B cell (primary cell): ENCODE measurements around the gene SLC19A2. TPM values are rescaled to one million over a fixed set of nuclear protein-coding genes. Genes with fewer than 3 reads are reported as not detected.
A peak's percentile ranks its signal among the peaks of the same experiment; 100 is the strongest.

Experiments used
- ATAC-seq: fragments of 200-7000 bp; cut with Tn5 transposase; one replicate; pipeline ENCODE4 v1.10.0; 2021; ENCODE audit warnings: low read depth, mild to moderate bottlenecking, moderate number of reproducible peaks, moderate library complexity
- CTCF ChIA-PET: fragments of 350-600 bp; sonication (Branson Sonifier 250); formaldehyde crosslinking; loops from one replicate; lab custom pipeline; 2021; ENCODE audit warnings: antibody characterized with exemption, inconsistent platforms; lab: Charles Lee
- POLR2A ChIA-PET: fragments of 350-600 bp; sonication (Branson Sonifier 250); formaldehyde crosslinking; loops from one replicate; lab custom pipeline; 2021; ENCODE audit warnings: antibody characterized with exemption; lab: Charles Lee
- DNase-seq: peaks from one replicate; pipeline ENCODE4 v3.0.0; 2013
- H2AFZ ChIP-seq: 2 replicates; pipeline ENCODE4 v1.6.1; 2012; ENCODE audit warnings: mild to moderate bottlenecking, low read depth, low read length; ENCODE audit not compliant: insufficient read depth, poor library complexity, severe bottlenecking
- H3K27ac ChIP-seq, 2 donors: 1 replicate in 1 of 2; 2 replicates in 1 of 2; pipeline ENCODE4 v1.5.1; 2012 to 2013; ENCODE audit warnings: low read length in 2 of 2, mild to moderate bottlenecking in 2 of 2, moderate library complexity in 1 of 2
- H3K27me3 ChIP-seq, 4 experiments: fragments of 200-600 bp in 1 of 4; sonication (generic) in 1 of 4; replicated peaks in 1 of 4; 1 replicate in 2 of 4; 2 replicates in 2 of 4; pipeline versions ENCODE4 v1.6.1 to v1.7.0; 2013 to 2016; ENCODE audit warnings: low read length in 3 of 4, mild to moderate bottlenecking in 2 of 4, mixed read lengths in 1 of 4, moderate library complexity in 1 of 4; ENCODE audit not compliant: insufficient read depth in 4 of 4, control insufficient read depth in 3 of 4; ENCODE audit errors: control extremely low read depth in 1 of 4
- H3K36me3 ChIP-seq, 2 experiments: replicated peaks in 1 of 2; 1 replicate in 1 of 2; 2 replicates in 1 of 2; pipeline versions ENCODE4 v1.6.1 to v1.7.1; 2013; ENCODE audit warnings: low read length in 1 of 2; ENCODE audit not compliant: insufficient read depth in 2 of 2, control insufficient read depth in 1 of 2; ENCODE audit errors: control extremely low read depth in 1 of 2, extremely low read depth in 1 of 2
- H3K4me1 ChIP-seq, 2 donors: fragments of 200-600 bp in 1 of 2; sonication (generic) in 1 of 2; 1 replicate in 1 of 2; 2 replicates in 1 of 2; pipeline versions ENCODE4 v1.5.1 to v1.6.1; 2013 to 2017; ENCODE audit warnings: low read length in 2 of 2; ENCODE audit not compliant: control insufficient read depth in 2 of 2, insufficient read depth in 2 of 2
- H3K4me2 ChIP-seq: replicated peaks from 2 replicates; pipeline ENCODE3; 2012; ENCODE audit warnings: mild to moderate bottlenecking, low read depth, low read length; ENCODE audit not compliant: poor library complexity, severe bottlenecking
- H3K4me3 ChIP-seq, 5 experiments: fragments of 200-600 bp in 1 of 5; sonication (generic) in 1 of 5; 1 replicate in 3 of 5; 2 replicates in 2 of 5; pipeline versions ENCODE4 v1.5.1 to v1.7.0; 2011 to 2016; ENCODE audit warnings: low read length in 4 of 5, mild to moderate bottlenecking in 4 of 5, low read depth in 2 of 5, control low read depth in 1 of 5, moderate library complexity in 1 of 5; ENCODE audit not compliant: insufficient read depth in 1 of 5; ENCODE audit errors: control extremely low read depth in 1 of 5, extremely low read depth in 1 of 5
- H3K79me2 ChIP-seq: fragments of 200-600 bp; sonication (generic); one replicate; pipeline ENCODE4 v1.6.0; 2016; ENCODE audit warnings: low read length; ENCODE audit not compliant: control insufficient read depth, insufficient read depth
- H3K9ac ChIP-seq: fragments of 200-600 bp; sonication (generic); 2 replicates; pipeline ENCODE4 v1.6.1; 2017; ENCODE audit warnings: mild to moderate bottlenecking, low read length, moderate library complexity
- H3K9me3 ChIP-seq, 3 donors: one replicate each; pipeline versions ENCODE4 v1.6.1 to v1.7.1; 2013; ENCODE audit warnings: low read length in 2 of 3; ENCODE audit not compliant: control insufficient read depth in 2 of 3, insufficient read depth in 1 of 3; ENCODE audit errors: control extremely low read depth in 1 of 3
- H4K20me1 ChIP-seq: 2 replicates; pipeline ENCODE4 v1.6.0; 2012; ENCODE audit warnings: mild to moderate bottlenecking, low read length; ENCODE audit not compliant: insufficient read depth, control insufficient read depth, poor library complexity, severe bottlenecking
- H3K27ac Mint-ChIP-seq: one replicate; pipeline ENCODE4 v1.8.0; 2021; ENCODE audit warnings: mixed read lengths
- H3K27me3 Mint-ChIP-seq: one replicate; pipeline ENCODE4 v1.8.0; 2021; ENCODE audit warnings: mixed read lengths
- H3K4me1 Mint-ChIP-seq: one replicate; pipeline ENCODE4 v1.8.0; 2021; ENCODE audit warnings: mixed read lengths
- H3K4me3 Mint-ChIP-seq: one replicate; pipeline ENCODE4 v1.8.0; 2021; ENCODE audit warnings: mixed read lengths
- H3K9me3 Mint-ChIP-seq: one replicate; pipeline ENCODE4 v1.8.0; 2022; ENCODE audit warnings: mixed read lengths; ENCODE audit not compliant: insufficient read depth
- EZH2 ChIP-seq: IDR thresholded peaks from 2 replicates; pipeline ENCODE4 v1.6.1; 2012; ENCODE audit warnings: borderline replicate concordance, low read depth, mild to moderate bottlenecking, moderate library complexity, low read length; ENCODE audit not compliant: insufficient read depth, poor library complexity, severe bottlenecking
- WGBS: methylation state at CpG from one replicate; pipeline ENCODE4 v1.1.5; 2013; ENCODE audit warnings: missing lambda C conversion rate; ENCODE audit not compliant: insufficient coverage; 5-methylcytosine and 5-hydroxymethylcytosine counted together
- intact Hi-C: fragments of 100-400 bp; cut with micrococcal nuclease; formaldehyde crosslinking; loops from one replicate; pipeline ENCODE4 v1.10.0; 2022
- polyA plus RNA-seq: library from polyadenylated mRNA; depleted of rRNA; stranded (reverse); fragments of >200 nt; gene quantifications from 2 replicates; pipeline ENCODE4 v1.2.3, GENCODE V29; 2012
- total RNA-seq, 2 donors: library from RNA; stranded (reverse); fragments of 120-200 nt in 1 of 2; gene quantifications; 1 replicate in 1 of 2; 2 replicates in 1 of 2; pipeline versions ENCODE4 v1.2.3 to v1.2.4, GENCODE V29; 2013 to 2022
- TF ChIP-seq, protein P1 (sequence below): fragments of 200-600 bp; IDR thresholded peaks from one replicate; pipeline ENCODE4 v1.8.0; 2022; ENCODE audit warnings: antibody characterized with exemption, mild to moderate bottlenecking

The SLC19A2 gene
- total and polyA plus RNA-seq, 2 donors (not counting 1 experiment from before 2014, with no cell fraction given), result 1.5 to 3.9 TPM

DNA sequence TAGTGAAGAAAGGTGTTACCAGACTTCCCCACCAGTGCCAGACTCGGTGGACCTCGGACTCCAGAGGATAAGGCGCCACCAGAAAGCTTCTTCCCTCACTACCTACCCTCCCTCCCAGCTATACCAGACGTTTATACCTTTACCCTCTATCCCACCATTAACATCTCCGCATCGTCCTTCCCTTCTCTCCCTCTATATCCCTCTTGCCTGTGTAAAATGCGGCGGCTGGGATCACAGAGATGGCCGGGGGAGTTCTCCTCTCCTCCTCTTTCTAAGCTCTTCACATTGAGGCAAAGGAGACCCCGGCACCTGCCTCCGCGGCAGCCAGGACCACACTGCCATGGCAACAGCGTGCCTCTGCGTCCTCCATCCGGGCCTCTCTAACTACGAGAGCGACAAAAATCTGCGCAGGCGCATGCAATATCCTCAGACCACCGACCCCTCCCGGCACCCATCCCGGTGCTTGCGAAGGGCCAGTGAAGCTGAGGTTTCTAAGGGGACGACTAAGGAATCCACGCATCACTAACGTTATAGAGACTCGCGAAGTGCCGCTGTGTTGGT, 58.6 kb downstream of the SLC19A2 start, which contains the start of gene CCDC181:
Gene CCDC181, minus strand, starts transcription at position 394 of the 561 bp plus-strand sequence. CDS start 2,547 bp downstream, outside the sequence.
- DNase-seq, result peak; percentile 56
- H4K20me1 ChIP-seq, result no peaks in the 10 kb centered on the region
- CTCF ChIA-PET, result interaction anchor here (1.1 kb wide), 1 partner anchor 9 kb away, joined by 3 read pairs; no protein-coding TSS in a partner anchor
- H3K79me2 ChIP-seq, result no peaks in the 10 kb centered on the region
- peaks cover 7 to 8% of the 10 kb centered on the region in 2 donors for H3K4me1 ChIP-seq
- Mint-ChIP-seq H3K4me1 (peaks cover 7% of the 10 kb centered on the region), H3K27me3 (peaks cover 70% of the 10 kb centered on the region), H3K27ac (no peak within 1 kb of the TSS), H3K9me3 (no peaks in the 10 kb centered on the region), H3K4me3 (peak within 1 kb of the TSS; percentile 72)
- H3K4me3 ChIP-seq, result peak within 1 kb of the TSS; percentile 11 to 52 (median 42)
- H3K27me3 ChIP-seq, result peaks cover 0 to 21% (median 19%) of the 10 kb centered on the region in 4 experiments
- intact Hi-C loops, result no loop called here
- H3K27ac ChIP-seq, result no peak within 1 kb of the TSS
- peak within 1 kb of the TSS; percentile 50 for H3K9ac ChIP-seq
- H2AFZ ChIP-seq, result peak within 1 kb of the TSS; percentile 77
- no peaks in the 10 kb centered on the region for H3K9me3 ChIP-seq
- whole genome bisulfite sequencing, result under 1% methylated on average over 28 of the region's 29 CpGs
- peak; percentile 43 for ATAC-seq
- no peaks in the 10 kb centered on the region for H3K36me3 ChIP-seq
- POLR2A ChIA-PET, result no interaction called here
- TF ChIP-seq EZH2, result no peak
- TF ChIP-seq, protein P1, sequence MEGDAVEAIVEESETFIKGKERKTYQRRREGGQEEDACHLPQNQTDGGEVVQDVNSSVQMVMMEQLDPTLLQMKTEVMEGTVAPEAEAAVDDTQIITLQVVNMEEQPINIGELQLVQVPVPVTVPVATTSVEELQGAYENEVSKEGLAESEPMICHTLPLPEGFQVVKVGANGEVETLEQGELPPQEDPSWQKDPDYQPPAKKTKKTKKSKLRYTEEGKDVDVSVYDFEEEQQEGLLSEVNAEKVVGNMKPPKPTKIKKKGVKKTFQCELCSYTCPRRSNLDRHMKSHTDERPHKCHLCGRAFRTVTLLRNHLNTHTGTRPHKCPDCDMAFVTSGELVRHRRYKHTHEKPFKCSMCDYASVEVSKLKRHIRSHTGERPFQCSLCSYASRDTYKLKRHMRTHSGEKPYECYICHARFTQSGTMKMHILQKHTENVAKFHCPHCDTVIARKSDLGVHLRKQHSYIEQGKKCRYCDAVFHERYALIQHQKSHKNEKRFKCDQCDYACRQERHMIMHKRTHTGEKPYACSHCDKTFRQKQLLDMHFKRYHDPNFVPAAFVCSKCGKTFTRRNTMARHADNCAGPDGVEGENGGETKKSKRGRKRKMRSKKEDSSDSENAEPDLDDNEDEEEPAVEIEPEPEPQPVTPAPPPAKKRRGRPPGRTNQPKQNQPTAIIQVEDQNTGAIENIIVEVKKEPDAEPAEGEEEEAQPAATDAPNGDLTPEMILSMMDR, result no peak
- peak within 1 kb of the TSS; percentile 70 for H3K4me2 ChIP-seq

- WGBS, result 100% methylated on average over 1 of the region's 6 CpGs
- no peak for ATAC-seq
- ChIA-PET CTCF (interaction anchor here (1.1 kb wide), 1 partner anchor 8 kb away, joined by 3 read pairs; no protein-coding TSS in a partner anchor), POLR2A (no interaction called here)
- no peak overlapping the region for H2AFZ ChIP-seq
- no peaks in the 10 kb centered on the region for H3K36me3 ChIP-seq
- H3K9ac ChIP-seq, result no peak overlapping the region
- peaks cover 62% of the 10 kb centered on the region for H3K27me3 Mint-ChIP-seq
- no peak for TF ChIP-seq EZH2
- TF ChIP-seq, protein P1, result no peak
- no peaks in the 10 kb centered on the region for H3K9me3 Mint-ChIP-seq
- no peak overlapping the region for H3K4me3 ChIP-seq
- no peaks in the 10 kb centered on the region for H3K79me2 ChIP-seq
- no peak overlapping the region for H3K4me3 Mint-ChIP-seq
- no peak overlapping the region for H3K27ac Mint-ChIP-seq
- no peaks in the 10 kb centered on the region for H3K9me3 ChIP-seq
- H3K4me2 ChIP-seq, result no peak overlapping the region
- intact Hi-C loops, result no loop called here
- no peak overlapping the region for H3K27ac ChIP-seq
- no peaks in the 10 kb centered on the region for H4K20me1 ChIP-seq
- H3K27me3 ChIP-seq, result peaks cover 0 to 17% (median 15%) of the 10 kb centered on the region in 4 experiments
- H3K4me1 Mint-ChIP-seq, result peaks cover 7% of the 10 kb centered on the region
- peaks cover 7 to 8% of the 10 kb centered on the region in 2 donors for H3K4me1 ChIP-seq
- DNase-seq, result no peak
Observed at GRCh38 chr1:169426174-169426705, 59.5 kb downstream of the SLC19A2 start.
